PC-9 (cell line): ENCODE data around the gene PSMC3IP. TPM values are rescaled to one million over a fixed set of nuclear protein-coding genes. Genes with fewer than 3 reads are reported as not detected.

ENCODE experiments used
- BruUV-seq: library from RNA; stranded (reverse); fragments of 400-500 nt; replicated peaks from 2 replicates; lab custom pipeline; 2021; lab: Mats Ljungman, UMichigan
- CTCF ChIA-PET: fragments of 300-600 bp; sonication (Branson Sonifier 250); formaldehyde crosslinking; loops from one replicate; lab custom pipeline; 2022; ENCODE audit warnings: antibody characterized with exemption; lab: Charles Lee
- POLR2A ChIA-PET: fragments of 300-600 bp; sonication (Branson Sonifier 250); formaldehyde crosslinking; loops from one replicate; lab custom pipeline; 2022; ENCODE audit warnings: antibody characterized with exemption; ENCODE audit not compliant: unreplicated experiment; lab: Charles Lee
- DNase-seq, 2 experiments: peaks; one replicate each; pipeline versions ENCODE4 v3.0.0 to v3.0.0-alpha.2; 2015 to 2022; ENCODE audit warnings: mixed read lengths in 1 of 2
- H2AFZ ChIP-seq: fragments of 200-600 bp; sonication (generic); 2 replicates; pipeline ENCODE4 v1.8.1; 2017; ENCODE audit warnings: antibody characterized with exemption
- H3F3A ChIP-seq: fragments of 200-600 bp; sonication (generic); 2 replicates; pipeline ENCODE4 v1.8.1; 2017; ENCODE audit warnings: antibody characterized with exemption, mild to moderate bottlenecking, low read depth; ENCODE audit not compliant: insufficient read depth
- H3K27ac ChIP-seq: fragments of 200-600 bp; sonication (generic); 2 replicates; pipeline ENCODE4 v1.6.1; 2016; ENCODE audit warnings: mixed run types
- H3K27me3 ChIP-seq: fragments of 200-600 bp; sonication (generic); 2 replicates; pipeline ENCODE4 v1.6.1; 2016; ENCODE audit warnings: low read depth, mixed run types; ENCODE audit not compliant: insufficient read depth
- H3K36me3 ChIP-seq: fragments of 200-600 bp; sonication (generic); 2 replicates; pipeline ENCODE4 v1.6.1; 2016; ENCODE audit warnings: low read depth, mixed run types
- H3K4me1 ChIP-seq: fragments of 200-600 bp; sonication (generic); replicated peaks from 2 replicates; pipeline ENCODE4 v1.6.1; 2016; ENCODE audit warnings: mixed run types; ENCODE audit not compliant: insufficient read depth
- H3K4me2 ChIP-seq: fragments of 200-600 bp; sonication (generic); 2 replicates; pipeline ENCODE4 v1.6.1; 2017; ENCODE audit warnings: mixed run types
- H3K4me3 ChIP-seq: fragments of 200-600 bp; sonication (generic); 2 replicates; pipeline ENCODE4 v1.6.1; 2016; ENCODE audit warnings: mixed run types
- H3K79me2 ChIP-seq: fragments of 200-600 bp; sonication (generic); 2 replicates; pipeline ENCODE4 v1.6.1; 2017; ENCODE audit warnings: low read depth, mixed run types
- H3K9me2 ChIP-seq: fragments of 200-600 bp; sonication (generic); 2 replicates; pipeline ENCODE4 v1.8.1; 2017; ENCODE audit warnings: mild to moderate bottlenecking; ENCODE audit not compliant: insufficient read depth
- H3K9me3 ChIP-seq: fragments of 200-600 bp; sonication (generic); 2 replicates; pipeline ENCODE4 v1.8.1; 2016; ENCODE audit warnings: low read depth; ENCODE audit not compliant: insufficient read depth
- H4K20me1 ChIP-seq: fragments of 200-600 bp; sonication (generic); 2 replicates; pipeline ENCODE4 v1.8.1; 2017; ENCODE audit not compliant: insufficient read depth
- CTCF ChIP-seq: fragments of 200-600 bp; sonication (generic); conservative IDR thresholded peaks from 2 replicates; pipeline ENCODE4 v1.6.1; 2017; ENCODE audit warnings: mixed run types, antibody characterized with exemption, mild to moderate bottlenecking, moderate library complexity
- EZH2 ChIP-seq: fragments of 200-600 bp; sonication (generic); IDR thresholded peaks from 2 replicates; pipeline ENCODE4 v1.8.0; 2017; ENCODE audit warnings: antibody characterized with exemption, low read depth
- intact Hi-C: fragments of 100-400 bp; cut with micrococcal nuclease; formaldehyde crosslinking; loops from one replicate; pipeline ENCODE4 v1.10.0; 2022; ENCODE audit not compliant: unreplicated experiment
- total RNA-seq: library from RNA; stranded (reverse); gene quantifications from 2 replicates; pipeline ENCODE4 v1.2.3, GENCODE V29; 2021

Gene PSMC3IP
- total RNA-seq, 1 experiment from 2014 or later = 13.4 TPM

GRCh38 chr17:42574463-42574862 is 3.1 kb downstream of the PSMC3IP start:
- no peak for DNase-seq
- Histone ChIP-seq H3K27me3 (no peaks in the 10 kb centered on the region), H3K9me2 (no peaks in the 10 kb centered on the region), H3K9me3 (no peaks in the 10 kb centered on the region), H3K27ac (no peak overlapping the region), H3K4me2 (no peak overlapping the region), H3K36me3 (0 out of 2 replicates have a peak, but pooled peaks cover 15% of the 10 kb centered on the region), H3F3A (peaks cover 53% of the 10 kb centered on the region), H3K4me3 (no peak overlapping the region), H3K79me2 (peaks cover 22% of the 10 kb centered on the region), H4K20me1 (no peaks in the 10 kb centered on the region), H2AFZ (no peak overlapping the region), H3K4me1 (peaks cover 17% of the 10 kb centered on the region; the same call in 1 of the 2 replicates)
- BruUV-seq = no TSS peak
- POLR2A ChIA-PET = interaction anchor here (0.7 kb wide), 1 partner anchor 450 kb away, joined by 4 read pairs; no protein-coding TSS in a partner anchor
- intact Hi-C loops = no loop called here
- TF ChIP-seq EZH2 = no peak
- no peak for TF ChIP-seq CTCF
- CTCF ChIA-PET = no interaction called here

- Histone ChIP-seq H4K20me1 (no peaks in the 10 kb centered on the region), H3K4me2 (no peak overlapping the region), H3K9me2 (no peaks in the 10 kb centered on the region), H3K79me2 (peaks cover 32% of the 10 kb centered on the region), H2AFZ (no peak overlapping the region), H3K36me3 (0 out of 2 replicates have a peak, but pooled peaks cover 15% of the 10 kb centered on the region), H3K4me3 (no peak overlapping the region), H3K4me1 (peaks cover 11% of the 10 kb centered on the region; the same call in 1 of the 2 replicates), H3K9me3 (no peaks in the 10 kb centered on the region), H3K27me3 (no peaks in the 10 kb centered on the region), H3K27ac (no peak overlapping the region), H3F3A (peaks cover 49% of the 10 kb centered on the region)
- ChIA-PET CTCF (no interaction called here), POLR2A (no interaction called here)
- intact Hi-C loops = no loop called here
- no peak for TF ChIP-seq CTCF
- TF ChIP-seq EZH2 = no peak
- no peak for DNase-seq
- no TSS peak for BruUV-seq
Observed at GRCh38 chr17:42573095-42573494, 4.4 kb downstream of the PSMC3IP start.

GRCh38 chr17:42571435-42572225 is 5.9 kb downstream of the PSMC3IP start:
- Histone ChIP-seq H3F3A (peaks cover 42% of the 10 kb centered on the region), H3K4me3 (no peak overlapping the region), H3K4me1 (peaks cover 12% of the 10 kb centered on the region), H3K79me2 (peaks cover 32% of the 10 kb centered on the region), H3K9me2 (no peaks in the 10 kb centered on the region), H2AFZ (no peak overlapping the region), H3K36me3 (0 out of 2 replicates have a peak, but pooled peaks cover 15% of the 10 kb centered on the region), H3K9me3 (no peaks in the 10 kb centered on the region), H3K27me3 (no peaks in the 10 kb centered on the region), H4K20me1 (no peaks in the 10 kb centered on the region), H3K4me2 (no peak overlapping the region), H3K27ac (no peak overlapping the region)
- intact Hi-C loops = no loop called here
- no peak for TF ChIP-seq EZH2
- no peak for TF ChIP-seq CTCF
- CTCF ChIA-PET = no interaction called here
- POLR2A ChIA-PET = interaction anchor here (0.7 kb wide), 1 partner anchor 227 kb away, joined by 9 read pairs; no protein-coding TSS in a partner anchor
- DNase-seq = no peak
- BruUV-seq = no TSS peak
